PC-3 (cell line): ENCODE results near the gene PCDHB7. TPM values are rescaled to one million over a fixed set of nuclear protein-coding genes. Genes with fewer than 3 reads are reported as not detected.
"Not testable (repeated sequence)": the region's sequence is repeated elsewhere in the genome, so short reads cannot be mapped to it uniquely, and the experiment has no call there.

ENCODE experiments used
- ATAC-seq: fragments of 200-7000 bp; cut with Tn5 transposase; 2 replicates; pipeline ENCODE4 v1.9.1; 2020; ENCODE audit warnings: mild to moderate bottlenecking, moderate library complexity
- BruUV-seq: library from RNA; stranded (reverse); fragments of 400-500 nt; replicated peaks from 2 replicates; lab custom pipeline; 2021; lab: Mats Ljungman, UMichigan
- CTCF ChIA-PET: fragments of 300-600 bp; sonication (Branson Sonifier 250); formaldehyde crosslinking; loops from one replicate; lab custom pipeline; 2022; ENCODE audit warnings: antibody characterized with exemption; lab: Charles Lee
- POLR2A ChIA-PET: fragments of 300-600 bp; sonication (Branson Sonifier 250); formaldehyde crosslinking; loops from one replicate; lab custom pipeline; 2022; ENCODE audit warnings: antibody characterized with exemption; ENCODE audit not compliant: unreplicated experiment; lab: Charles Lee
- DNase-seq: peaks from one replicate; pipeline ENCODE4 v3.0.0-alpha.2; 2015
- H2AFZ ChIP-seq: fragments of 300-600 bp; sonication (generic); 2 replicates; pipeline ENCODE4 v1.6.0; 2016; ENCODE audit warnings: antibody characterized with exemption, low read length
- H3F3A ChIP-seq: fragments of 300-600 bp; sonication (generic); one replicate; pipeline ENCODE4 v1.6.0; 2017; ENCODE audit warnings: antibody characterized with exemption, low read length, control low read depth, mild to moderate bottlenecking; ENCODE audit not compliant: unreplicated experiment
- H3K27ac ChIP-seq: fragments of 300-600 bp; sonication (generic); 2 replicates; pipeline ENCODE4 v1.5.1; 2016; ENCODE audit warnings: mild to moderate bottlenecking, low read length
- H3K27me3 ChIP-seq: fragments of 300-600 bp; sonication (generic); 2 replicates; pipeline ENCODE4 v1.6.1; 2016; ENCODE audit warnings: low read length, mixed read lengths
- H3K36me3 ChIP-seq: fragments of 300-600 bp; sonication (generic); 2 replicates; pipeline ENCODE4 v1.6.1; 2016; ENCODE audit warnings: low read depth, mixed run types, low read length, mixed read lengths
- H3K4me1 ChIP-seq: fragments of 300-600 bp; sonication (generic); 2 replicates; pipeline ENCODE4 v1.5.1; 2016; ENCODE audit warnings: low read length; ENCODE audit not compliant: insufficient read depth
- H3K4me2 ChIP-seq: fragments of 300-600 bp; sonication (generic); 2 replicates; pipeline ENCODE4 v1.6.0; 2016; ENCODE audit warnings: low read length
- H3K4me3 ChIP-seq: fragments of 300-600 bp; sonication (generic); 2 replicates; pipeline ENCODE4 v1.5.1; 2016; ENCODE audit warnings: mild to moderate bottlenecking, low read length, mixed read lengths
- H3K79me2 ChIP-seq: fragments of 300-600 bp; sonication (generic); 2 replicates; pipeline ENCODE4 v1.6.1; 2017; ENCODE audit warnings: low read length, mixed read lengths
- H3K9ac ChIP-seq: fragments of 300-600 bp; sonication (generic); 2 replicates; pipeline ENCODE4 v1.6.0; 2016; ENCODE audit warnings: mild to moderate bottlenecking, low read length
- H3K9me2 ChIP-seq: fragments of 300-600 bp; sonication (generic); replicated peaks from 2 replicates; pipeline ENCODE4 v1.6.1; 2016; ENCODE audit warnings: mixed run types, low read length, mixed read lengths
- H3K9me3 ChIP-seq: fragments of 300-600 bp; sonication (generic); 2 replicates; pipeline ENCODE4 v1.6.1; 2016; ENCODE audit warnings: low read length, mixed read lengths
- H4K20me1 ChIP-seq: fragments of 300-600 bp; sonication (generic); 2 replicates; pipeline ENCODE4 v1.6.1; 2016; ENCODE audit warnings: low read length, mixed read lengths
- EZH2 ChIP-seq: fragments of 300-600 bp; sonication (generic); IDR thresholded peaks from one replicate; pipeline ENCODE4 v1.6.1; 2017; ENCODE audit warnings: antibody characterized with exemption, mild to moderate bottlenecking, low read length; ENCODE audit not compliant: unreplicated experiment
- EZH2phosphoT487 ChIP-seq: fragments of 300-600 bp; sonication (generic); IDR thresholded peaks from 2 replicates; pipeline ENCODE4 v1.6.1; 2018; ENCODE audit warnings: mild to moderate bottlenecking, antibody characterized with exemption, low read length, borderline replicate concordance
- intact Hi-C: fragments of 100-400 bp; cut with micrococcal nuclease; formaldehyde crosslinking; loops from 2 replicates; pipeline ENCODE4 v1.9.0; 2023
- total RNA-seq: library from RNA; depleted of rRNA; stranded (reverse); fragments of >200 nt; gene quantifications from 2 replicates; pipeline ENCODE4 v1.2.3, GENCODE V29; 2014
- TF ChIP-seq, protein P1 (sequence below): fragments of 300-600 bp; sonication (generic); conservative IDR thresholded peaks from 2 replicates; pipeline ENCODE4 v1.5.1; 2017; ENCODE audit warnings: antibody characterized with exemption, low read depth, mild to moderate bottlenecking, low read length

Gene PCDHB7
- total RNA-seq, 1 experiment from 2014 or later, result 0.22 TPM

DNA sequence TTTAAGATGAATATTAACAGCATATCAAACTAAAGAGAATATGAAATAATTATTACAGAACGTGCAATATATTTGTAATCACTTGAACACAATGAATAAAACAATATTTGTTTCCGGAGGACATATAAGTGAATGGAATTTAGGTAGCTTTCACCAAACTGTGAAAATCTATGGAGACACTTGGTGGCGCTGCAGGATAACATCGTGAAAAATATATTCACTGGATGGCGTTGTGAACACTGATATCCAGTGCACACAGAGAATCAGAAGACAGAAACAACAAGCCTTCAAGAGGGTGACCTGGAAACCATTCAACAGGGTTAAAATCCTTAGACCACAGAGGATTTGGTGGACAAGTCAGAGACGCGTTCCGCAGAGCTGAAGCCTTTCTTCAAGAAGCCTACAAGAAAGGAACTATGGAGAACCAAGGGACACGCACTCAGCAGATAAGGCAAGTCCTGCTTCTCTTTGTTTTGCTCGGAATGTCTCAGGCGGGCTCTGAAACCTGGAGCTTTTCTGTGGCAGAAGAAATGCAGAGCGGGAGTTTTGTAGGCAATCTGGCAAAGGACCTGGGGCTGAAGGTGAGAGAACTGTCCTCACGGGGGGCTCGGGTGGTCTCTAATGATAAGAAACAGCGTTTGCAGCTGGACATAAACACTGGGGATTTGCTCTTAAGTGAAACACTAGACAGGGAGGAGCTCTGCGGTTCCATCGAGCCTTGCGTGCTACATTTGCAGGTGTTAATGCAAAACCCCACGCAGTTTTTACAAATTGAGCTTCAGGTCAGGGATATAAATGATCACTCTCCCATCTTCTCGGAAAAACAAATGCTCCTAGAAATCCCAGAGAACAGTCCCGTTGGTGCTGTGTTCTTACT is 27.2 kb downstream of the PCDHB7 start, which contains the start of gene PCDHB11:
TSS of gene PCDHB11 (plus strand) at position 269 of the 877 bp plus-strand sequence. CDS start at position 417, 148 bp downstream.
- intact Hi-C loops, result no loop called here
- no peak for TF ChIP-seq EZH2
- no peak for TF ChIP-seq EZH2phosphoT487
- TF ChIP-seq, protein P1, sequence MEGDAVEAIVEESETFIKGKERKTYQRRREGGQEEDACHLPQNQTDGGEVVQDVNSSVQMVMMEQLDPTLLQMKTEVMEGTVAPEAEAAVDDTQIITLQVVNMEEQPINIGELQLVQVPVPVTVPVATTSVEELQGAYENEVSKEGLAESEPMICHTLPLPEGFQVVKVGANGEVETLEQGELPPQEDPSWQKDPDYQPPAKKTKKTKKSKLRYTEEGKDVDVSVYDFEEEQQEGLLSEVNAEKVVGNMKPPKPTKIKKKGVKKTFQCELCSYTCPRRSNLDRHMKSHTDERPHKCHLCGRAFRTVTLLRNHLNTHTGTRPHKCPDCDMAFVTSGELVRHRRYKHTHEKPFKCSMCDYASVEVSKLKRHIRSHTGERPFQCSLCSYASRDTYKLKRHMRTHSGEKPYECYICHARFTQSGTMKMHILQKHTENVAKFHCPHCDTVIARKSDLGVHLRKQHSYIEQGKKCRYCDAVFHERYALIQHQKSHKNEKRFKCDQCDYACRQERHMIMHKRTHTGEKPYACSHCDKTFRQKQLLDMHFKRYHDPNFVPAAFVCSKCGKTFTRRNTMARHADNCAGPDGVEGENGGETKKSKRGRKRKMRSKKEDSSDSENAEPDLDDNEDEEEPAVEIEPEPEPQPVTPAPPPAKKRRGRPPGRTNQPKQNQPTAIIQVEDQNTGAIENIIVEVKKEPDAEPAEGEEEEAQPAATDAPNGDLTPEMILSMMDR, result peak; percentile 45; the same call in 1 of the 2 replicates
- Histone ChIP-seq H3K9ac (no peak within 1 kb of the TSS), H3K9me3 (peaks cover 3% of the 10 kb centered on the region; the same call in 1 of the 2 replicates), H4K20me1 (no peaks in the 10 kb centered on the region), H3K27ac (no peak within 1 kb of the TSS), H3K4me3 (no peak within 1 kb of the TSS), H3F3A (no peaks in the 10 kb centered on the region), H3K79me2 (no peaks in the 10 kb centered on the region), H3K36me3 (no peaks in the 10 kb centered on the region), H3K4me2 (0 out of 2 replicates have a peak within 1 kb of the TSS, but pooled peaks have one; percentile 18), H3K27me3 (no peaks in the 10 kb centered on the region), H2AFZ (no peak within 1 kb of the TSS; the same call in 1 of the 2 replicates), H3K4me1 (no peaks in the 10 kb centered on the region), H3K9me2 (no peaks in the 10 kb centered on the region)
- BruUV-seq, result no TSS peak
- ATAC-seq, result no peak
- DNase-seq, result peak; percentile 37
- ChIA-PET CTCF (interaction anchor here (0.6 kb wide), 1 partner anchor 299 kb away, joined by 4 read pairs; no protein-coding TSS in a partner anchor), POLR2A (no interaction called here)

DNA sequence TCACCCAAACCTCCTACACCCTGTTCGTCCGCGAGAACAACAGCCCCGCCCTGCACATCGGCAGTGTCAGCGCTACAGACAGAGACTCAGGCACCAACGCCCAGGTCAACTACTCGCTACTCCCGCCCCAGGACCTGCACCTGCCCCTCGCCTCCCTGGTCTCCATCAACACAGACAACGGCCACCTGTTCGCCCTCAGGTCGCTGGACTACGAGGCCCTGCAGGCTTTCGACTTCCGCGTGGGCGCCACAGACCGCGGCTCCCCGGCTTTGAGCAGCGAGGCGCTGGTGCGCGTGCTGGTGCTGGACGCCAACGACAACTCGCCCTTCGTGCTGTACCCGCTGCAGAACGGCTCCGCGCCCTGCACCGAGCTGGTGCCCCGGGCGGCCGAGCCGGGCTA is 28.7 kb downstream of the PCDHB7 start:
- DNase-seq, H3K27ac ChIP-seq, H4K20me1 ChIP-seq, H3K9me2 ChIP-seq, CTCF ChIA-PET, H3K9me3 ChIP-seq, H3K27me3 ChIP-seq, H3K4me1 ChIP-seq, H2AFZ ChIP-seq, POLR2A ChIA-PET, H3F3A ChIP-seq, H3K79me2 ChIP-seq, H3K4me2 ChIP-seq, H3K4me3 ChIP-seq, BruUV-seq, ATAC-seq, H3K36me3 ChIP-seq, intact Hi-C loops, H3K9ac ChIP-seq: not testable (repeated sequence)

DNA sequence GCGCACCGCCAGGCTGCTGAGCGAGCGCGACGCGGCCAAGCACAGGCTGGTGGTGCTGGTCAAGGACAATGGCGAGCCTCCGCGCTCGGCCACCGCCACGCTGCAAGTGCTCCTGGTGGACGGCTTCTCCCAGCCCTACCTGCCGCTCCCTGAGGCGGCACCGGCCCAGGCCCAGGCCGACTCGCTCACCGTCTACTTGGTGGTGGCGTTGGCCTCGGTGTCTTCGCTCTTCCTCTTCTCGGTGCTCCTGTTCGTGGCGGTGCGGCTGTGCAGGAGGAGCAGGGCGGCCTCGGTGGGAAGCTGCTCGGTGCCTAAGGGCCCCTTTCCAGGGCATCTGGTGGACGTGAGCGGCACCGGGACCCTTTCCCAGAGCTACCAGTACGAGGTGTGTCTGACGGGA is 29.2 kb downstream of the PCDHB7 start:
- intact Hi-C loops, H3K9me3 ChIP-seq, POLR2A ChIA-PET, H3K79me2 ChIP-seq, H2AFZ ChIP-seq, DNase-seq, H3K4me1 ChIP-seq, CTCF ChIA-PET, H3K27ac ChIP-seq, BruUV-seq, ATAC-seq, H3F3A ChIP-seq, H3K9ac ChIP-seq, H3K4me3 ChIP-seq, H3K4me2 ChIP-seq, H3K27me3 ChIP-seq, H3K36me3 ChIP-seq, H3K9me2 ChIP-seq, H4K20me1 ChIP-seq: not testable (repeated sequence)
